ENCODE data around the gene OPRPN.

The OPRPN gene

DNA sequence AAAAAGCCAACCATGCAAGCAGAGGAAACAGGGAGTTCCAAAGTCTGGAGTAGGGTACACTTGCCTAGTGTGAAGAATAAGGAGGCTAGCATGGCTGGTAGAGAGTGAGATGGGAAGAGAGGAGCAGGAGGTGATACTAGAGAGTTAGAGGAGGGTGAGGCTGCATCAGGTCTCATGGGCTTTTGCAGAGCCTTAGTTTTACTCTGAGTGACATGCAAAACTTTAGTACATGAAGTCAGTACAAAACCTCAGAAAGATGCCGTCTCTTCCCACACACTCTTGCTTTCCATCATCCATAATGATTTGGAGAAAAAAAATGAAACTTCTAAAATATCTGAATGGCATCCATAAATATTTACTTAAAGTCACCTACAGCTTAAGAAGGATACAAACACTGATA is 5.0 kb downstream of the OPRPN start:
- no peak overlapping the region for H3K4me3 ChIP-seq (ENCODE audit: low read depth, low read length)
- TF ChIP-seq, protein P1, sequence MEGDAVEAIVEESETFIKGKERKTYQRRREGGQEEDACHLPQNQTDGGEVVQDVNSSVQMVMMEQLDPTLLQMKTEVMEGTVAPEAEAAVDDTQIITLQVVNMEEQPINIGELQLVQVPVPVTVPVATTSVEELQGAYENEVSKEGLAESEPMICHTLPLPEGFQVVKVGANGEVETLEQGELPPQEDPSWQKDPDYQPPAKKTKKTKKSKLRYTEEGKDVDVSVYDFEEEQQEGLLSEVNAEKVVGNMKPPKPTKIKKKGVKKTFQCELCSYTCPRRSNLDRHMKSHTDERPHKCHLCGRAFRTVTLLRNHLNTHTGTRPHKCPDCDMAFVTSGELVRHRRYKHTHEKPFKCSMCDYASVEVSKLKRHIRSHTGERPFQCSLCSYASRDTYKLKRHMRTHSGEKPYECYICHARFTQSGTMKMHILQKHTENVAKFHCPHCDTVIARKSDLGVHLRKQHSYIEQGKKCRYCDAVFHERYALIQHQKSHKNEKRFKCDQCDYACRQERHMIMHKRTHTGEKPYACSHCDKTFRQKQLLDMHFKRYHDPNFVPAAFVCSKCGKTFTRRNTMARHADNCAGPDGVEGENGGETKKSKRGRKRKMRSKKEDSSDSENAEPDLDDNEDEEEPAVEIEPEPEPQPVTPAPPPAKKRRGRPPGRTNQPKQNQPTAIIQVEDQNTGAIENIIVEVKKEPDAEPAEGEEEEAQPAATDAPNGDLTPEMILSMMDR (IDR thresholded peaks at IDR 0.05; ENCODE audit: control insufficient read depth, extremely low read depth, insufficient read depth): no peak
- DNase-seq (ENCODE audit: low read depth): no peak

DNA sequence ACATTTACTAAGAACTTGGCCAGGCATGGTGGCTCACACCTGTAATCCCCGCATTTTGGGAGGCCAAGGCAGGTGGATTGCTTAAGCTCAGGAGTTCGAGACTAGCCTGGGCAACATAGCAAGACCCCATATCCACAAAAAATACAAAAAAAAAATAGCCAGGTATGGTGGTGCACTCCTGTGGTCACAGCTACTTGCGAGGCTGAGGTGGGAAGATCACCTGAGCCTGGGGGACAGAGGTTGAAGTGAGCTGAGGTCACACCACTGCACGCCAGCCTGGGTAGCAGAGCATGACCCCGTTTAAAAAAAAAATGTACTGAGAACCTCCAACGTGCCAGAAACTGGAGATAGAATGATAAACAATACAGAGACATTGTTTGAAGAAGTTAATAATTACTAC is 8.0 kb downstream of the OPRPN start:
- no peak overlapping the region for H3K4me3 ChIP-seq (ENCODE audit: low read depth, low read length)
- DNase-seq (ENCODE audit: low read depth): no peak
- TF ChIP-seq, protein P1 (IDR thresholded peaks at IDR 0.05; ENCODE audit: control insufficient read depth, extremely low read depth, insufficient read depth): no peak

DNA sequence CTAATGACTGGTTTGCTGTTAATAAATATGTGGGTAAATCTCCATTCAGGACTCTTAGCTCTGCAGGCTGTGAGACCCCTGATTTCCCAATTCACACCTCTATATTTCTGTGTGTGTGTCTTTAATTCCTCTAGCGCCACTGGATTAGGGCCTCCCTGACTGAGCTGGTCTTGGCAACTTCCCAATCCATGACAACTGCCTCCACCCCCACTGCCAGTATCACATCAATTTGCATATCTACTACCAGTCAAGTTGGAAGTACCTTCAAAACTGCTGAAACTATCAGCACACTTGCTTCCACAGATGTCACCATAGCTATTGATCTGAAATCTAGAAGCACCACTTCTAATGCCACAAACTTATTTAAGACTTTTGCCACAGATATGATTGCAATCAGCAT is 27.6 kb downstream of the OPRPN start:
- H3K4me3 ChIP-seq (ENCODE audit: low read depth, low read length): no peak overlapping the region
- TF ChIP-seq, protein P1 (IDR thresholded peaks at IDR 0.05; ENCODE audit: control insufficient read depth, extremely low read depth, insufficient read depth): no peak
- DNase-seq (ENCODE audit: low read depth): no peak

DNA sequence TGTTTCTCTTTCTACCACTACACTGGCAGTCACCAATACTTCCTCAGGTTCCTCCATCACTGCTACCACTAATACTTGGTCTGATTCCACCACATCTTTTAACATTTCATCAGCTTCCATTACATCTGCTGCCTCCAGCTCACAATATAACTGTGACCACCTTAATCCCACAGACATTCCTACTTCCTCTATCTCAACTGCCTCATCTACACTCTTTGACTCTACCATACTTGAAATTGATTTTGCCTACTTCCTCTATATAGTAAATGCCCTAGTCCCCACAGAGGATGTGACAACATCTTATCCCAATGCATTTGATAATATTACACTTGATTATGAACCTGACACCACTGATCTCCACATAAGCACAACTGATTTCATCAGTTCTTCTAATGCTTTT is 29.0 kb downstream of the OPRPN start:
- no peak overlapping the region for H3K4me3 ChIP-seq (ENCODE audit: low read depth, low read length)
- DNase-seq (ENCODE audit: low read depth): no peak

DNA sequence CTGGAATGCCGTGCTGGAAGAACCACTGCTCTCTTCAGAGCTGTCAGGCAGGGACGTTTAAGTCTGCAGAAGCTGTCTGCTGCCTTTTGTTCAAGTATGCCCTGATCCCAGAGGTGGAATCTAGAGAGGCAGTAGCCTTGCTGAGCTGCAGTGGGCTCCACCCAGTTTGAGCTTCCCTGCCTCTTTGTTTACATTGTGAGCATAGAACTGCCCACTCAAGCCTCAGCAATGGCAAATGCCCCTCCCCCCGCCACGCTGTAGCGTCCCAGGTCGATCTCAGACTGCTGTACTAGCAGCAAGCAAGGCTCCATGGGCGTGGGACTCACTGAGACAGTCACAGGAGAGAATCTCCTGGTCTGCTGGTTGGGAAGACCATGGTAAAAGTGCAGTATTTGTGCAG is 39.5 kb downstream of the OPRPN start:
- TF ChIP-seq, protein P1 (IDR thresholded peaks at IDR 0.05; ENCODE audit: control insufficient read depth, extremely low read depth, insufficient read depth): no peak
- no peak for DNase-seq (ENCODE audit: low read depth)
- H3K4me3 ChIP-seq (ENCODE audit: low read depth, low read length): no peak overlapping the region

More for the DNA sequence above, 29.0 kb downstream of the OPRPN start:
- TF ChIP-seq, protein P1 (IDR thresholded peaks at IDR 0.05; ENCODE audit: control insufficient read depth, extremely low read depth, insufficient read depth): no peak

DNA sequence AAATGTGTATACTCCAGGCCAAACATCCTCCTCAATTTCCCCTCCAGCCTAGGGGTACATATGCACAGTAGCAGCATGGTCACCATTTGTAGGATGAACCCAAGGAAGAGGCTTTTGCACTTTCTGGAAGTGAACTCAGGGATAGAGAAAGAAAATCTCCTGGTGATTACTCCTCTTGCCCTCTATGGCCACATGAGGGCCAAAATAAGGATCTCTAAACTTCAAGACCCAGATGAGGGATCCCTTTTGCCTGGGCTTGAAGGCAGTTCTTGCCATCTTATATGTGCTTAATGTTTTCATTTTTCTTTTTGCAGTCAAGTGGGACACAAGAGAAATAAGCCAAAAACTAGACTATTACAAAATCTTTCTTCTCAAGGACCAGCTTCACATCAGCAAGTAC is 44.7 kb downstream of the OPRPN start:
- TF ChIP-seq, protein P1 (IDR thresholded peaks at IDR 0.05; ENCODE audit: control insufficient read depth, extremely low read depth, insufficient read depth): no peak
- no peak for DNase-seq (ENCODE audit: low read depth)
- H3K4me3 ChIP-seq (ENCODE audit: low read depth, low read length): no peak overlapping the region

DNA sequence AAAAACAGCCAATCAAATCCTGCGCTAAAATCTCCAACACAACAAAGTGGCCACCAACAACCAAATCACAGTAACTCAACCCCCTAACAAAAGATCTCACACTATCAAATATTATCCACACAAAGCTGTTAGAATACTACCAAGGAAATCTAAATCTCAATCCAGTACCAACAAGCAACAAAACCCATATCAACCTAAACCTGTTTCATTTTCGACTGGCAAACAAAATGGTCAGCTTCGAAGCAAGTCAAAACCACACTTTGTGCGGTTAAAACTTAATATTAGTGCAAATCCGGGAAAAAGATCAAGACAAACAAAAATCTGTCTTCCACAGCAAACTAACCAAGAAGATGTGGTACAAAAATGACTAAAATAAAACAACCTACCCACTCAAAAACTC is 45.6 kb downstream of the OPRPN start:
- DNase-seq (ENCODE audit: low read depth): no peak
- no peak overlapping the region for H3K4me3 ChIP-seq (ENCODE audit: low read depth, low read length)
- TF ChIP-seq, protein P1 (IDR thresholded peaks at IDR 0.05; ENCODE audit: control insufficient read depth, extremely low read depth, insufficient read depth): no peak

Measured in LNCaP clone FGC (cell line).